ENCODE data around the gene CBLN1. TPM values are rescaled to one million over a fixed set of nuclear protein-coding genes. Genes with fewer than 3 reads are reported as not detected.

CBLN1 gene
- total RNA-seq (2014; rRNA removed; shearing (Covaris generic)) (6.4 and 13.4 TPM in 2 replicates), polyA plus RNA-seq (2016; fragmentation: Nextera tagmentation; extraction: Ambion mirVana) (1.2 and 2.1 TPM in 2 replicates)
- long read RNA-seq, partial matches to known transcripts = 0 of 1 reads
- long read RNA-seq, other reads (novel, unspliced or antisense) = 0 of 1 reads

DNA sequence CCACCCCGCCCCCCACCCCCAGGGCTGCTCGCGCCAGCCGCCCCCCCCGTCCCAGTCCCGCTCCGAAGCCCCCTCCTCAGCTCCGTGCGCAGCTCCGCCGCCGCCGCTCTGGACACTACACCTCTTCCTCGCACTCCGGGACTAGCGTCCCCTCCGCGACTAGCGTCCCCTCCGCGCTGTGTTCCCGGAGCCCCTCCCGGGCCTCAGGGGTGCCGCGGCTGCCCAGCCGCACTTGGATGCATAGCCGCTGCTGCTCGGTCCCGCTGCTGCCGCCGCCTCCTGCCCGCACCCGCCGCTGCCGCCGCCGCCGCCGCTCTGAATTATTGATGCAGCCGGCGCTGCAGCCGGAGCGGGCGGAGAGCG lies at the start of gene CBLN1:
TSS of gene CBLN1 (minus strand) at position 359 of the 363 bp plus-strand sequence. CDS start 373 bp downstream, outside the sequence.
- H3K4me3 Mint-ChIP-seq = peak within 1 kb of the TSS; percentile 78
- Histone ChIP-seq H3K36me3 (ENCODE audit: insufficient read depth) (no peaks in the 10 kb centered on the region), H3K4me3 (peak within 1 kb of the TSS; percentile 79), H3K4me2 (peak within 1 kb of the TSS; percentile 100), H3K27ac (ENCODE audit: low read depth) (no peak within 1 kb of the TSS), H3K79me2 (replicated peaks; ENCODE audit: insufficient read depth) (no peaks in the 10 kb centered on the region), H2AFZ (peak within 1 kb of the TSS; percentile 97), H4K20me1 (replicated peaks; ENCODE audit: insufficient read depth) (peaks cover 20% of the 10 kb centered on the region), H3K27me3 (ENCODE audit: insufficient read depth) (peaks cover 88% of the 10 kb centered on the region), H3K4me1 (ENCODE audit: insufficient read depth) (peaks cover 52% of the 10 kb centered on the region), H3F3A (replicated peaks; ENCODE audit: low read depth) (0 out of 2 replicates have a peak, but pooled peaks cover 7% of the 10 kb centered on the region), H3K9me2 (ENCODE audit: insufficient read depth) (no peaks in the 10 kb centered on the region)
- H3K9me3 Mint-ChIP-seq = no peaks in the 10 kb centered on the region
- H3K27ac Mint-ChIP-seq = no peak within 1 kb of the TSS
- peaks cover 50% of the 10 kb centered on the region for H3K4me1 Mint-ChIP-seq
- TF ChIP-seq, protein P1, sequence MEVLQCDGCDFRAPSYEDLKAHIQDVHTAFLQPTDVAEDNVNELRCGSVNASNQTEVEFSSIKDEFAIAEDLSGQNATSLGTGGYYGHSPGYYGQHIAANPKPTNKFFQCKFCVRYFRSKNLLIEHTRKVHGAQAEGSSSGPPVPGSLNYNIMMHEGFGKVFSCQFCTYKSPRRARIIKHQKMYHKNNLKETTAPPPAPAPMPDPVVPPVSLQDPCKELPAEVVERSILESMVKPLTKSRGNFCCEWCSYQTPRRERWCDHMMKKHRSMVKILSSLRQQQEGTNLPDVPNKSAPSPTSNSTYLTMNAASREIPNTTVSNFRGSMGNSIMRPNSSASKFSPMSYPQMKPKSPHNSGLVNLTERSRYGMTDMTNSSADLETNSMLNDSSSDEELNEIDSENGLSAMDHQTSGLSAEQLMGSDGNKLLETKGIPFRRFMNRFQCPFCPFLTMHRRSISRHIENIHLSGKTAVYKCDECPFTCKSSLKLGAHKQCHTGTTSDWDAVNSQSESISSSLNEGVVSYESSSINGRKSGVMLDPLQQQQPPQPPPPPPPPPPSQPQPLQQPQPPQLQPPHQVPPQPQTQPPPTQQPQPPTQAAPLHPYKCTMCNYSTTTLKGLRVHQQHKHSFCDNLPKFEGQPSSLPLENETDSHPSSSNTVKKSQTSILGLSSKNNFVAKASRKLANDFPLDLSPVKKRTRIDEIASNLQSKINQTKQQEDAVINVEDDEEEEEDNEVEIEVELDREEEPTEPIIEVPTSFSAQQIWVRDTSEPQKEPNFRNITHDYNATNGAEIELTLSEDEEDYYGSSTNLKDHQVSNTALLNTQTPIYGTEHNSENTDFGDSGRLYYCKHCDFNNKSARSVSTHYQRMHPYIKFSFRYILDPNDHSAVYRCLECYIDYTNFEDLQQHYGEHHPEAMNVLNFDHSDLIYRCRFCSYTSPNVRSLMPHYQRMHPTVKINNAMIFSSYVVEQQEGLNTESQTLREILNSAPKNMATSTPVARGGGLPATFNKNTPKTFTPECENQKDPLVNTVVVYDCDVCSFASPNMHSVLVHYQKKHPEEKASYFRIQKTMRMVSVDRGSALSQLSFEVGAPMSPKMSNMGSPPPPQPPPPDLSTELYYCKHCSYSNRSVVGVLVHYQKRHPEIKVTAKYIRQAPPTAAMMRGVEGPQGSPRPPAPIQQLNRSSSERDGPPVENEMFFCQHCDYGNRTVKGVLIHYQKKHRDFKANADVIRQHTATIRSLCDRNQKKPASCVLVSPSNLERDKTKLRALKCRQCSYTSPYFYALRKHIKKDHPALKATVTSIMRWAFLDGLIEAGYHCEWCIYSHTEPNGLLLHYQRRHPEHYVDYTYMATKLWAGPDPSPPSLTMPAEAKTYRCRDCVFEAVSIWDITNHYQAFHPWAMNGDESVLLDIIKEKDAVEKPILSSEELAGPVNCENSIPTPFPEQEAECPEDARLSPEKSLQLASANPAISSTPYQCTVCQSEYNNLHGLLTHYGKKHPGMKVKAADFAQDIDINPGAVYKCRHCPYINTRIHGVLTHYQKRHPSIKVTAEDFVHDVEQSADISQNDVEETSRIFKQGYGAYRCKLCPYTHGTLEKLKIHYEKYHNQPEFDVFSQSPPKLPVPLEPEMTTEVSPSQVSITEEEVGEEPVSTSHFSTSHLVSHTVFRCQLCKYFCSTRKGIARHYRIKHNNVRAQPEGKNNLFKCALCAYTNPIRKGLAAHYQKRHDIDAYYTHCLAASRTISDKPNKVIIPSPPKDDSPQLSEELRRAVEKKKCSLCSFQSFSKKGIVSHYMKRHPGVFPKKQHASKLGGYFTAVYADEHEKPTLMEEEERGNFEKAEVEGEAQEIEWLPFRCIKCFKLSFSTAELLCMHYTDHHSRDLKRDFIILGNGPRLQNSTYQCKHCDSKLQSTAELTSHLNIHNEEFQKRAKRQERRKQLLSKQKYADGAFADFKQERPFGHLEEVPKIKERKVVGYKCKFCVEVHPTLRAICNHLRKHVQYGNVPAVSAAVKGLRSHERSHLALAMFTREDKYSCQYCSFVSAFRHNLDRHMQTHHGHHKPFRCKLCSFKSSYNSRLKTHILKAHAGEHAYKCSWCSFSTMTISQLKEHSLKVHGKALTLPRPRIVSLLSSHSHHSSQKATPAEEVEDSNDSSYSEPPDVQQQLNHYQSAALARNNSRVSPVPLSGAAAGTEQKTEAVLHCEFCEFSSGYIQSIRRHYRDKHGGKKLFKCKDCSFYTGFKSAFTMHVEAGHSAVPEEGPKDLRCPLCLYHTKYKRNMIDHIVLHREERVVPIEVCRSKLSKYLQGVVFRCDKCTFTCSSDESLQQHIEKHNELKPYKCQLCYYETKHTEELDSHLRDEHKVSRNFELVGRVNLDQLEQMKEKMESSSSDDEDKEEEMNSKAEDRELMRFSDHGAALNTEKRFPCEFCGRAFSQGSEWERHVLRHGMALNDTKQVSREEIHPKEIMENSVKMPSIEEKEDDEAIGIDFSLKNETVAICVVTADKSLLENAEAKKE (CRISPR knock-in tag; IDR thresholded peaks at IDR 0.05) = no peak
- TF ChIP-seq NANOG (IDR thresholded peaks at IDR 0.05; ENCODE audit: borderline replicate concordance) = no peak
- TF ChIP-seq ZNF114 (CRISPR knock-in tag; IDR thresholded peaks at IDR 0.05) = no peak
- no peak for TF ChIP-seq EZH2 (IDR thresholded peaks at IDR 0.05; ENCODE audit: low read depth, unreplicated experiment)
- TF ChIP-seq CREB1 (CRISPR knock-in tag; IDR thresholded peaks at IDR 0.05; ENCODE audit: low read depth) = no peak
- no peak; the same call in 1 of the 2 replicates for TF ChIP-seq POLR2AphosphoS5 (IDR thresholded peaks at IDR 0.05; ENCODE audit: low read depth)
- TF ChIP-seq ZNF331 (CRISPR knock-in tag; IDR thresholded peaks at IDR 0.05; ENCODE audit: low read depth) = no peak
- TF ChIP-seq, protein P2, sequence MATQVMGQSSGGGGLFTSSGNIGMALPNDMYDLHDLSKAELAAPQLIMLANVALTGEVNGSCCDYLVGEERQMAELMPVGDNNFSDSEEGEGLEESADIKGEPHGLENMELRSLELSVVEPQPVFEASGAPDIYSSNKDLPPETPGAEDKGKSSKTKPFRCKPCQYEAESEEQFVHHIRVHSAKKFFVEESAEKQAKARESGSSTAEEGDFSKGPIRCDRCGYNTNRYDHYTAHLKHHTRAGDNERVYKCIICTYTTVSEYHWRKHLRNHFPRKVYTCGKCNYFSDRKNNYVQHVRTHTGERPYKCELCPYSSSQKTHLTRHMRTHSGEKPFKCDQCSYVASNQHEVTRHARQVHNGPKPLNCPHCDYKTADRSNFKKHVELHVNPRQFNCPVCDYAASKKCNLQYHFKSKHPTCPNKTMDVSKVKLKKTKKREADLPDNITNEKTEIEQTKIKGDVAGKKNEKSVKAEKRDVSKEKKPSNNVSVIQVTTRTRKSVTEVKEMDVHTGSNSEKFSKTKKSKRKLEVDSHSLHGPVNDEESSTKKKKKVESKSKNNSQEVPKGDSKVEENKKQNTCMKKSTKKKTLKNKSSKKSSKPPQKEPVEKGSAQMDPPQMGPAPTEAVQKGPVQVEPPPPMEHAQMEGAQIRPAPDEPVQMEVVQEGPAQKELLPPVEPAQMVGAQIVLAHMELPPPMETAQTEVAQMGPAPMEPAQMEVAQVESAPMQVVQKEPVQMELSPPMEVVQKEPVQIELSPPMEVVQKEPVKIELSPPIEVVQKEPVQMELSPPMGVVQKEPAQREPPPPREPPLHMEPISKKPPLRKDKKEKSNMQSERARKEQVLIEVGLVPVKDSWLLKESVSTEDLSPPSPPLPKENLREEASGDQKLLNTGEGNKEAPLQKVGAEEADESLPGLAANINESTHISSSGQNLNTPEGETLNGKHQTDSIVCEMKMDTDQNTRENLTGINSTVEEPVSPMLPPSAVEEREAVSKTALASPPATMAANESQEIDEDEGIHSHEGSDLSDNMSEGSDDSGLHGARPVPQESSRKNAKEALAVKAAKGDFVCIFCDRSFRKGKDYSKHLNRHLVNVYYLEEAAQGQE (IDR thresholded peaks at IDR 0.05; ENCODE audit: unreplicated experiment) = no peak
- no peak for TF ChIP-seq STAT1 (IDR thresholded peaks at IDR 0.05; ENCODE audit: unreplicated experiment)
- TF ChIP-seq JUNB (IDR thresholded peaks at IDR 0.05; ENCODE audit: unreplicated experiment) = no peak
- no peak for TF ChIP-seq EZH2phosphoT487 (IDR thresholded peaks at IDR 0.05; ENCODE audit: unreplicated experiment)
- TF ChIP-seq, protein P3, sequence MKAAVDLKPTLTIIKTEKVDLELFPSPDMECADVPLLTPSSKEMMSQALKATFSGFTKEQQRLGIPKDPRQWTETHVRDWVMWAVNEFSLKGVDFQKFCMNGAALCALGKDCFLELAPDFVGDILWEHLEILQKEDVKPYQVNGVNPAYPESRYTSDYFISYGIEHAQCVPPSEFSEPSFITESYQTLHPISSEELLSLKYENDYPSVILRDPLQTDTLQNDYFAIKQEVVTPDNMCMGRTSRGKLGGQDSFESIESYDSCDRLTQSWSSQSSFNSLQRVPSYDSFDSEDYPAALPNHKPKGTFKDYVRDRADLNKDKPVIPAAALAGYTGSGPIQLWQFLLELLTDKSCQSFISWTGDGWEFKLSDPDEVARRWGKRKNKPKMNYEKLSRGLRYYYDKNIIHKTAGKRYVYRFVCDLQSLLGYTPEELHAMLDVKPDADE (IDR thresholded peaks at IDR 0.05) = no peak
- ATAC-seq (no peak), DNase-seq (ENCODE audit: low spot score) (no peak)
- no peaks in the 10 kb centered on the region; the same call in 2 of the 3 replicates for H3K36me3 Mint-ChIP-seq (ENCODE audit: low read depth)
- peaks cover 83% of the 10 kb centered on the region for H3K27me3 Mint-ChIP-seq (ENCODE audit: insufficient read depth, low read depth, poor library complexity)
